Measurements from ENCODE around the gene SLC35D1.
"Not testable (repeated sequence)": the region's sequence is repeated elsewhere in the genome, so short reads cannot be mapped to it uniquely, and the experiment has no call there.

The SLC35D1 gene

GRCh38 chr1:67053785-67054772 lies at the start of gene SLC35D1:
Gene SLC35D1, minus strand, starts transcription at chr1:67054148. Its CDS starts 135 bp downstream, at chr1:67054013.
- DNase-seq (ENCODE audit: low read depth in 2 of 2) = peak; percentile 44 to 67

DNA sequence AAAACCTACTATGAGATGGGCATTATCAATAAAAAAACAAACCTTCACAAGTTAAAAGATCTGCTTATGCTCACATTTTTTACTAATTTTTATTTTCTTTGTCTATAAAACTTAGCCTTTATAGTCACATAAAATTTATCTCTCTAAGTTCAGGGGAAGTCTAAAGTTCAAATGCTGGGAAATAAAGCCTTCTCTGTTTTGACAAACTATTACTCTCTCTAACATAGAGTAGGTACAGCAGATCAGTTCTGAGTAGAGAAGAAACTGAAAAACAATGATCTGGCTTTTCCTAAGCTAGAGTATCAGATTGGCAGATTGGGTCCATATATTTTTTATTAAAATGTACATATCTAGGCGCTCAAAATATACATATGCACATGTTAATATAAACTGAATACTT lies 49.6 kb upstream of the SLC35D1 start:
- DNase-seq (ENCODE audit: low read depth in 2 of 2) = no peak

DNA sequence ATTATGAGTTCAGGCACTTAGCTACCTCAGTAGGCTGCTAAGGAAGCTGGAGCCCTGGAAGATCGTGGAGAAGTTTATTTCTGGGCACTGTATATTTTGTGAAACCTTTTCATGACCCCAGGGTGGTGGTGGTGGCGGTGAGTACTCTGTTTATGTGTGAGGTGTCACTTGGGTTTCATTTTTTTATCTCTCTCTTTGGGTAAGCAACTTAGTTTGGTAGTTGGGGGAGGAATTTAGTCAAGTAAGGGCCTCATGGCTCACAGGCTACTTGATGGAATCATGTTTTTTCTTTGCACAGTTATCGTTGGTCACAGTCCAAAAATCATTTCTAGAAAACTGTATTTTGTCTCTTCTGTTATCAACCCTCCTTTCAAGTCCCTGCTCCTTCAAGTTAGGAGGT lies 46.9 kb upstream of the SLC35D1 start:
- DNase-seq (ENCODE audit: low read depth in 2 of 2) = no peak

DNA sequence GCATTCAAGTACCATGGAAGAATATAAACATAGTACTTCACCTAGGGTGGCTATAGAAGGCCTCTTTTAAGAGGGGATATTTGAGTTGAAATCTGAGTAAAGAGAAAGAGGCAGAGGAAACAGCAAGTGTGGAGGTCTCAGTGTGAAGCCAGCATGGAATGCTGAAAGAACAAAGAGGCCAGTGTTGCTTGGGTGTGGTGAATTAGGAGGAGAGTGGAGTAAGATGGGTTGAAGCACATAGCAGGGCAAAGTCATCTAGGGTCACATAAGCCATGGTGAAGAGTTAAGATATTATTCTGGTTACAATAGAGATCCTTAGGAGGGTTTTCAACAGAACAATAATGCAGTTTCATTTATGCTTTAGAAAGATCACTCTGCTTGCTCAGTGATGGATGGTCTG lies 43.4 kb upstream of the SLC35D1 start:
- DNase-seq (ENCODE audit: low read depth in 2 of 2) = no peak

DNA sequence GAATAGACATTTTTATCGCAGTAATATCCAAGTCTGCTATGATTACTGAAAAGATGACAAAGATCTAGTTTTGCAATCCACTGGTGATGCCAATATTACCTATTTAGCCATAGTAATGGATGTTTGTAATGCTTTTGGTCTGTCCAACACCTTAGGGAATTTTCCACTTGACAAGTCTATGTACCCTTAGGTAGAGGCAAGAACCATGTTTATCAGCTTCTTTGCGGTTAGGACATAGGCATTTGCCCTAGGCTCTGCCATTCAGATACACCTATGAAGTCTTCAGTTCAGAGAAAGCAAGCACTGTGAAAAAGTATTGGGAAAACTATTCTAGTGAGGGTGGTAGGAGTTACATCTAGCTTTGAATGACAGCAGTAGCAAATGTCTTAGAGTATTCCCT lies 40.2 kb upstream of the SLC35D1 start:
- no peak for DNase-seq (ENCODE audit: low read depth in 2 of 2)

GRCh38 chr1:67089685-67090208 lies 35.8 kb upstream of the SLC35D1 start:
- DNase-seq (ENCODE audit: low read depth in 2 of 2) = no peak

- DNase-seq (ENCODE audit: low read depth in 2 of 2) = no peak
Measured at GRCh38 chr1:67088440-67088839, 34.5 kb upstream of the SLC35D1 start.

DNA sequence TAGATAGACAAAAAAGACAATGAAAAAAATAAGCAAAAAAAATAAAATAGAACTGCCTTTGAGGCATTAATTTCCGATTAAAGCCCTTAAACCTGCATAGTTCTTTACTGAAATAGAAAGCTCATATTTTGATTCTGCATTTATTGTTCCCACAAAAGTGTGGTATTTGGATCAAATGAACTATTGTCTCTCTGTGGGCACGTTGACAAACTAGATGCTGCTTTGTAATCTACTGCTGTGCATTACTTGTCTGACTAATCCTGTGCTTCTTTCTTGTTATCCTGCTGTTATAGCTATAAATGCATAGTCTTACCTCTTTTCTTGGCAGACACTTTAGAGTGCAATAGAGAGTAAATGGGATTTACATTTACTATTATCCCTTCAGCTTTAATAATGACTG lies 31.4 kb upstream of the SLC35D1 start:
- DNase-seq (ENCODE audit: low read depth in 2 of 2) = no peak

GRCh38 chr1:67084765-67085318 lies 30.9 kb upstream of the SLC35D1 start:
- DNase-seq (ENCODE audit: low read depth in 2 of 2) = no peak

DNA sequence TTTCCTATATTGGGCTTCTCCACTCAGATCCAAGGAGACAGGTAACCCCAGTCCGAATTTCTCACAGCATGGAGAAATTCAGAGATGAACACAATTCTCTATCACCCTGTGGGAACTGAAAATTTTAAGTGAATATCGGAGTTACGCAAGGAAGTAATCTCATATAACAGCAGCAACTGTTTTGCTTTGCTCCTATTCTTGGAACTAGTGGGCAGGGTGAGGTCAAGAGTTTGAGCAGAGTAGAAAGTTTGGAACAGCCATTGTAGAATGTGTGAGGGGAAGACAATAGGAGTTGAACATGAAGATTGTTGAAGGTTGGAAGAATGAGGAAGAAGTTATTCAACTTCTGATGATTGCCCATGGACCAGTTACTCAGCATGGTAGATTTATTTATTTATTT lies 24.3 kb upstream of the SLC35D1 start:
- DNase-seq (ENCODE audit: low read depth in 2 of 2) = no peak

GRCh38 chr1:67077593-67077992 lies 23.6 kb upstream of the SLC35D1 start:
- DNase-seq (ENCODE audit: low read depth in 2 of 2) = no peak

DNA sequence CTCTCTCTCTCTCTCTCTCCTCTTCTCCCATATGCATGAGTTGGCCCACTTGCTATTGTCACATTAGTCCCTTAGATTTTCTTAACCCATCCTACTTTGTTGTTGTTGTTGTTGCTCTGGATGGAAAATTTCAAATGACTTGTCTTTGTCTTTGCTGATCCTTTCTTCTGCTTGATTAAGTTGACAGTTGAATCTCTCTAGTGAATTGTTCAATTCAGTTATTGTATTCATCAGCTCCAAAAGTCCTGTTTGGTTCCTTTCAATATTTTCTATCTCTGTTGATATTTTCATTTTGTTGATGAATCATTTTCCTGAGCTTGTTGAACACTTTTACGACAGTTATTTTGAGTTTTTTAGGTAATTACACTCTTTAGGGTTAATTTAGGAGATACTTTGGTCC lies 18.8 kb upstream of the SLC35D1 start:
- DNase-seq (ENCODE audit: low read depth in 2 of 2) = no peak

GRCh38 chr1:67067655-67068054 lies 13.7 kb upstream of the SLC35D1 start:
- not testable (repeated sequence) for DNase-seq (ENCODE audit: low read depth in 2 of 2)

GRCh38 chr1:67062412-67062811 lies 8.5 kb upstream of the SLC35D1 start:
- no peak for DNase-seq (ENCODE audit: low read depth in 2 of 2)

DNA sequence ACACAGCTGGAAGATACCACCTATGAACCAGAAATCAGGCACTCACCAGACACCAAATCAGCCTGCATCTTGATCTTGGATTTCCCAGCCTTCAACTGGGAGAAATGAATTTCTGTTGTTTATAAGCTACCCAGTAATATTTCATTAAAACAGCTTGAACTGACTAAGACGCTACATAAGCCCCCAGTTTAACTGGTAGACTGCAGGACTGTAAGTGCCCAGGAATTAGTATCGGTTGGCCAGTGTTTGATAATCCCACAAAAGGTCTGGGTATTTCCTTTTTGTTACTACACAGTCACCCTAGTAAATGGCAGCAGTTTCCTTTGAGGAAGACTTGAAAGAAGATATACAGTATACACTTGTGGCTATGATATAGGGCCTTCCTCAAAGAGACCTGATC lies 7.3 kb upstream of the SLC35D1 start:
- DNase-seq (ENCODE audit: low read depth in 2 of 2) = no peak

DNA sequence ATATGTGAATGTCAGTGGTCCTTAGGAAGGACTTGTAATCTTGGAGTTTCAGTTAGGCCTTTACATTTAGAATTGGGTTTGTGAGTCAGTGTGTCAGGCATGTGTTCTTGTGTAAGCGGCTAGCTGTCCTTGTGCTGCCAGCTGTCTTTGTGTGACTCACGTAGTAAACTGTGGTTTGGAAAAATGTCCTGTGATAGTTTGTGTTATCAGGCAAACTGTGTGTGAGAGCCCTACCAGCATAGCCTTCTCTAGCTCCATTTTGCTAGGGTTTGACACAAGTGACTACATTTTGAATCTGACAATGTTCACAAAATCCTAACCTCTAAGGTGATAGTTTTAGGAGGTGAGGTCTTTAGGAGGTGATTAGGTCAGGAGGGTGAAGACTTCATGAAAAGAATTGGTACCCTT lies 6.9 kb upstream of the SLC35D1 start:
- no peak for DNase-seq (ENCODE audit: low read depth in 2 of 2)

GRCh38 chr1:67059346-67059745 lies 5.4 kb upstream of the SLC35D1 start:
- DNase-seq (ENCODE audit: low read depth in 2 of 2) = no peak

DNA sequence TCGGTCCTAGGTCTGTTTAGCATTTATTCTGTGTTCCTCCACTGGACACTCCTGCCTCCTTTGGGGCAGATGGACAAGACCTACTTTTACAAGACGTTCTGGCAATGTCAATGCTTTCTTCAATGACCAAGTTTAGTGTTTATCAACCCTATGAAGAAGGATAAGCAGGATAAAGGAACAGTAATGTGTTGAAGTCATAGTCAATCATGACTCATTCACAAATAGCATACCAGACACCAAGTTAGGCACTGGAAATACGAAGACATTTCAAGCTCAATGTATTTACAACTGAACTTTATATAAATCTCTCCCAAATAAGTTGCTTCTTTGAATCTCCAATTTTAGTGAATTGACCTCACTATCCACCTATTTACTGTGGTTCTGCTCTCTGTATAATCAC lies 4.8 kb upstream of the SLC35D1 start:
- no peak for DNase-seq (ENCODE audit: low read depth in 2 of 2)

- no peak for DNase-seq (ENCODE audit: low read depth in 2 of 2)
Measured at GRCh38 chr1:67058242-67058641, 4.3 kb upstream of the SLC35D1 start.

- peak in 1 of 2 donors; percentile 10 for DNase-seq (ENCODE audit: low read depth in 2 of 2)
Measured at GRCh38 chr1:67053535-67053784, 488 bp downstream of the SLC35D1 start.

DNA sequence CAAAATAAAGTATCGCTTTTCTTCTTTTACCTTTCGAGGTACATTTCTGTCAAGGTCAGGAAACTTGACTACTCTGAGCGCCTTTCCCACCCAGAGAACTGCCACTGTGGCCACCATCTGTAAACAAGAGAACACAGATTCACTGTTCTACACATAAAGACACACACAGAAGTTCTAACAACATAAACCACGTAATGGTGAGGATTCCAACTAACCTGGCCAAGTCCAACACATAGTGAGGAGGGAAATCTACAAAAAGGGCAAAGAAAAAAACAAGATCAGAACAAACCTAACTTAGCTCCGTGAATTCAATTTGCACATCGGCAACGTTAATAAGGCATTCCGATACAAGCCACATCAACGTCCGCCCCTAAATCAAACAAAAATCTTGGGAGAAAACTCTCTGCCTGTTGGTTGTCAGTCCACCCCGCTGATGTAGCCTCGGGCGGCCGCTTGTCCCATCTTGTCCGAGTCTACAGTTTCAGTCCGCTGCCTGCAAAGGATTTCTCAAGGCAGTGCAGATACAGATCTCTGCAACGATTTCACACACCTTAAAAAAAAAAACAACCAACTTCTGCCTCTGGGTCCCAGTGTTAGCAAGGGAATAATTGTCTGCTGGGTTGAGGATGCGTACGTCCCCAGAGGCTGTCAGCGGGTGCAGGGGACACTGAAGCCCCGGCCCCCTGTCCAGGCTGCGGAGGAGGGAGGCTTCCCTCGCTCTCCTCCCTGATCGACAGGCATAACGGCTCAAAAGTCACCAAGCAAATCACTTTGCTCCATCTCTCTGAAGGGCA lies 1.0 kb downstream of the SLC35D1 start:
- peak in 1 of 2 donors; percentile 1 for DNase-seq (ENCODE audit: low read depth in 2 of 2)

- no peak for DNase-seq (ENCODE audit: low read depth in 2 of 2)
Measured at GRCh38 chr1:67051196-67051595, 2.8 kb downstream of the SLC35D1 start.

All from stimulated activated CD8-positive, alpha-beta memory T cell treated with anti-CD3 and anti-CD28 coated beads, Interleukin-2, amount 100 ng/mL, for 1 hour (primary cell).